CD4-positive, alpha-beta memory T cell (primary cell): ENCODE measurements around the gene SLC22A4. TPM values are rescaled to one million over a fixed set of nuclear protein-coding genes. Genes with fewer than 3 reads are reported as not detected.

Experiments
- CTCF ChIA-PET: fragments of 350-600 bp; sonication (Branson Sonifier 250); formaldehyde crosslinking; loops from one replicate; lab custom pipeline; 2021; ENCODE audit warnings: inconsistent platforms; ENCODE audit not compliant: partially characterized antibody; lab: Charles Lee
- POLR2A ChIA-PET: fragments of 350-600 bp; sonication (Branson Sonifier 250); formaldehyde crosslinking; loops from one replicate; lab custom pipeline; 2021; ENCODE audit not compliant: partially characterized antibody; lab: Charles Lee
- DNase-seq, 5 donors: peaks; one replicate each; pipeline versions ENCODE4 v3.0.0 to v3.0.0-alpha.2; 2020 to 2022; ENCODE audit warnings: mixed read lengths in 1 of 5
- H3K27ac ChIP-seq: one replicate; pipeline ENCODE4 v1.7.0; 2013; ENCODE audit warnings: low read depth, low read length
- H3K27me3 ChIP-seq: 2 replicates; pipeline ENCODE4 v1.7.0; 2013; ENCODE audit warnings: mild to moderate bottlenecking, low read length, moderate library complexity; ENCODE audit not compliant: insufficient read depth
- H3K36me3 ChIP-seq: 2 replicates; pipeline ENCODE4 v1.7.0; 2013; ENCODE audit warnings: mild to moderate bottlenecking, low read length, moderate library complexity; ENCODE audit not compliant: insufficient read depth
- H3K4me1 ChIP-seq: 2 replicates; pipeline ENCODE4 v1.7.0; 2013; ENCODE audit warnings: mild to moderate bottlenecking, low read length, moderate library complexity; ENCODE audit not compliant: insufficient read depth
- H3K4me3 ChIP-seq, 2 donors: one replicate each; pipeline ENCODE4 v1.7.0; 2013; ENCODE audit warnings: low read length in 2 of 2, mild to moderate bottlenecking in 1 of 2
- H3K9me3 ChIP-seq, 2 donors: one replicate each; pipeline ENCODE4 v1.7.0; 2013; ENCODE audit warnings: low read length in 2 of 2, control low read depth in 1 of 2; ENCODE audit not compliant: control insufficient read depth in 1 of 2
- H3K27ac Mint-ChIP-seq, 7 donors: one replicate each; pipeline ENCODE4 v1.8.0; 2020 to 2021; ENCODE audit warnings: mixed read lengths in 7 of 7, mild to moderate bottlenecking in 6 of 7, inconsistent platforms in 3 of 7, moderate library complexity in 3 of 7
- H3K27me3 Mint-ChIP-seq, 2 donors: one replicate each; pipeline ENCODE4 v1.8.0; 2020 to 2021; ENCODE audit warnings: mixed read lengths in 2 of 2
- H3K36me3 Mint-ChIP-seq, 2 donors: one replicate each; pipeline ENCODE4 v1.8.0; 2020 to 2021; ENCODE audit warnings: mixed read lengths in 2 of 2, inconsistent platforms in 1 of 2, mild to moderate bottlenecking in 1 of 2
- H3K4me1 Mint-ChIP-seq, 4 donors: one replicate each; pipeline ENCODE4 v1.8.0; 2020 to 2021; ENCODE audit warnings: mixed read lengths in 4 of 4, mild to moderate bottlenecking in 1 of 4
- H3K4me3 Mint-ChIP-seq, 8 donors: one replicate each; pipeline ENCODE4 v1.8.0; 2020 to 2021; ENCODE audit warnings: mixed read lengths in 8 of 8, mild to moderate bottlenecking in 7 of 8, moderate library complexity in 6 of 8, inconsistent platforms in 3 of 8
- H3K9me3 Mint-ChIP-seq, 8 donors: one replicate each; pipeline ENCODE4 v1.8.0; 2020 to 2021; ENCODE audit warnings: mixed read lengths in 8 of 8, mild to moderate bottlenecking in 5 of 8, inconsistent platforms in 3 of 8, moderate library complexity in 1 of 8
- intact Hi-C: fragments of 100-400 bp; cut with micrococcal nuclease; formaldehyde crosslinking; loops from one replicate; pipeline ENCODE4 v1.15.1; 2023
- polyA plus RNA-seq, 2 donors: library from polyadenylated mRNA; unstranded; fragments of 300-500 nt; fragmentation: Illumina TruSeq; gene quantifications; one replicate each; pipeline ENCODE4 v1.2.3, GENCODE V29; 2021
- total RNA-seq, 2 experiments: library from RNA; stranded (reverse); gene quantifications; one replicate each; pipeline ENCODE4 v1.2.3, GENCODE V29; 2021

SLC22A4 gene
- total RNA-seq (under 1 TPM in 1 of 2 experiments, not detected in 1; 0.22 TPM), polyA plus RNA-seq (not detected)

- Mint-ChIP-seq H3K36me3 (peaks cover 0 to 2% of the 10 kb centered on the region in 2 donors), H3K9me3 (no peaks in the 10 kb centered on the region), H3K4me3 (peak within 1 kb of the TSS; percentile 88 to 95 (median 91)), H3K27me3 (peaks cover 12 to 14% of the 10 kb centered on the region in 2 donors), H3K27ac (peak within 1 kb of the TSS; percentile 27 to 85 (median 72)), H3K4me1 (peaks cover 7 to 22% (median 10%) of the 10 kb centered on the region in 4 donors)
- Histone ChIP-seq H3K4me1 (peaks cover 18% of the 10 kb centered on the region), H3K4me3 (peak within 1 kb of the TSS; percentile 32 to 61), H3K27me3 (no peaks in the 10 kb centered on the region), H3K27ac (peak within 1 kb of the TSS; percentile 45), H3K9me3 (no peaks in the 10 kb centered on the region), H3K36me3 (no peaks in the 10 kb centered on the region)
- peak; percentile 49 to 81 (median 55) for DNase-seq
- POLR2A ChIA-PET = interaction anchor here (1.1 to 2.0 kb wide), 3 partner anchors 54 to 196 kb away, joined by 3 to 6 read pairs (median 4); partner anchors contain the start of genes IRF1 and SLC22A5
- intact Hi-C loops = loop anchor here (1.0 to 10.0 kb wide), 2 partner anchors 75 to 531 kb away; partner anchors contain the start of gene SLC22A5
- CTCF ChIA-PET = interaction anchor here (0.9 to 3.1 kb wide), 5 partner anchors 9 to 76 kb away, joined by 3 to 9 read pairs (median 9); partner anchors contain the start of gene SLC22A5
These were observed at the start of gene SLC22A4 for GRCh38 chr5:132293992-132294727. Gene SLC22A4 (plus strand): TSS chr5:132294394. CDS start chr5:132294617, 223 bp downstream.

GRCh38 chr5:132245593-132245992 lies 48.6 kb upstream of the SLC22A4 start:
- H3K36me3 ChIP-seq = no peaks in the 10 kb centered on the region
- no peak overlapping the region for H3K4me3 ChIP-seq
- peaks cover 16 to 17% of the 10 kb centered on the region in 2 donors for H3K36me3 Mint-ChIP-seq
- no peak overlapping the region for H3K27ac ChIP-seq
- H3K4me1 ChIP-seq = no peaks in the 10 kb centered on the region
- ChIA-PET CTCF (no interaction called here), POLR2A (no interaction called here)
- no peak for DNase-seq
- no peak overlapping the region for H3K4me3 Mint-ChIP-seq
- H3K4me1 Mint-ChIP-seq = peaks cover 0 to 5% (median under 1%) of the 10 kb centered on the region in 4 donors
- H3K27me3 ChIP-seq = no peaks in the 10 kb centered on the region
- no peaks in the 10 kb centered on the region for H3K9me3 ChIP-seq
- peaks cover 10 to 12% of the 10 kb centered on the region in 2 donors for H3K27me3 Mint-ChIP-seq
- no peak overlapping the region for H3K27ac Mint-ChIP-seq
- peaks cover 8 to 67% (median 42%) of the 10 kb centered on the region in 8 donors for H3K9me3 Mint-ChIP-seq
- intact Hi-C loops = no loop called here

- no peak overlapping the region for H3K4me3 ChIP-seq
- intact Hi-C loops = no loop called here
- CTCF ChIA-PET = interaction anchor here (0.7 to 3.0 kb wide), 3 partner anchors 8 to 79 kb away, joined by 3 to 26 read pairs (median 3); no protein-coding TSS in a partner anchor
- Mint-ChIP-seq H3K36me3 (peaks cover 16 to 17% of the 10 kb centered on the region in 2 donors), H3K27me3 (peaks cover 8 to 12% of the 10 kb centered on the region in 2 donors), H3K27ac (no peak overlapping the region), H3K9me3 (peaks cover 4 to 56% (median 36%) of the 10 kb centered on the region in 8 donors), H3K4me3 (no peak overlapping the region), H3K4me1 (peaks cover 0 to 5% (median under 1%) of the 10 kb centered on the region in 4 donors)
- H3K9me3 ChIP-seq = no peaks in the 10 kb centered on the region
- DNase-seq = no peak
- POLR2A ChIA-PET = no interaction called here
- H3K4me1 ChIP-seq = no peaks in the 10 kb centered on the region
- no peaks in the 10 kb centered on the region for H3K36me3 ChIP-seq
- no peak overlapping the region for H3K27ac ChIP-seq
- no peaks in the 10 kb centered on the region for H3K27me3 ChIP-seq
These were observed 47.4 kb upstream of the SLC22A4 start for GRCh38 chr5:132246806-132247205.

- Mint-ChIP-seq H3K27me3 (peaks cover 6 to 9% of the 10 kb centered on the region in 2 donors), H3K4me3 (no peak overlapping the region), H3K27ac (no peak overlapping the region), H3K9me3 (peaks cover 0 to 23% (median 13%) of the 10 kb centered on the region in 8 donors), H3K36me3 (peaks cover 1% of the 10 kb centered on the region in 2 donors), H3K4me1 (peaks cover 0 to 5% (median under 1%) of the 10 kb centered on the region in 4 donors)
- CTCF ChIA-PET = interaction anchor here (1.7 to 2.1 kb wide), 2 partner anchors 12 to 22 kb away, joined by 7 to 9 read pairs; no protein-coding TSS in a partner anchor
- no peak for DNase-seq
- intact Hi-C loops = no loop called here
- Histone ChIP-seq H3K27ac (no peak overlapping the region), H3K4me1 (no peaks in the 10 kb centered on the region), H3K36me3 (no peaks in the 10 kb centered on the region), H3K9me3 (no peaks in the 10 kb centered on the region), H3K27me3 (no peaks in the 10 kb centered on the region), H3K4me3 (no peak overlapping the region)
- POLR2A ChIA-PET = no interaction called here
These were observed 43.6 kb upstream of the SLC22A4 start for GRCh38 chr5:132250547-132250946.

GRCh38 chr5:132251220-132251725 lies 42.9 kb upstream of the SLC22A4 start:
- no peak for DNase-seq
- peaks cover 0 to 16% (median 7%) of the 10 kb centered on the region in 8 donors for H3K9me3 Mint-ChIP-seq
- no peak overlapping the region for H3K27ac ChIP-seq
- H3K27me3 Mint-ChIP-seq = peaks cover 2 to 15% of the 10 kb centered on the region in 2 donors
- no peak overlapping the region for H3K4me3 Mint-ChIP-seq
- ChIA-PET POLR2A (no interaction called here), CTCF (interaction anchor here (1.7 to 2.1 kb wide), 2 partner anchors 13 to 21 kb away, joined by 7 to 9 read pairs; no protein-coding TSS in a partner anchor)
- no peak overlapping the region for H3K4me3 ChIP-seq
- H3K9me3 ChIP-seq = no peaks in the 10 kb centered on the region
- H3K27me3 ChIP-seq = no peaks in the 10 kb centered on the region
- no peaks in the 10 kb centered on the region for H3K36me3 Mint-ChIP-seq
- no peaks in the 10 kb centered on the region for H3K4me1 ChIP-seq
- H3K27ac Mint-ChIP-seq = no peak overlapping the region
- no peaks in the 10 kb centered on the region for H3K36me3 ChIP-seq
- peaks cover 0 to 5% (median under 1%) of the 10 kb centered on the region in 4 donors for H3K4me1 Mint-ChIP-seq
- intact Hi-C loops = no loop called here

GRCh38 chr5:132253008-132253441 lies 41.2 kb upstream of the SLC22A4 start:
- no peaks in the 10 kb centered on the region for H3K9me3 ChIP-seq
- no peaks in the 10 kb centered on the region for H3K36me3 ChIP-seq
- ChIA-PET POLR2A (no interaction called here), CTCF (interaction anchor here (0.7 to 1.5 kb wide), 2 partner anchors 15 to 19 kb away, joined by 3 to 4 read pairs; no protein-coding TSS in a partner anchor)
- H3K4me3 ChIP-seq = no peak overlapping the region
- intact Hi-C loops = no loop called here
- Mint-ChIP-seq H3K27me3 (peaks cover 9 to 22% of the 10 kb centered on the region in 2 donors), H3K4me1 (peaks cover 0 to 4% (median 2%) of the 10 kb centered on the region in 4 donors), H3K9me3 (peaks cover 0 to 4% (median 0%) of the 10 kb centered on the region in 8 donors), H3K36me3 (no peaks in the 10 kb centered on the region), H3K4me3 (no peak overlapping the region), H3K27ac (peak overlapping the region in 2 of 7 donors; percentile 12 to 35)
- H3K4me1 ChIP-seq = no peaks in the 10 kb centered on the region
- H3K27ac ChIP-seq = no peak overlapping the region
- DNase-seq = no peak
- peaks cover 4% of the 10 kb centered on the region for H3K27me3 ChIP-seq
